Measurements from ENCODE around the gene IRF3.

GRCh38 chr19:49616532-49616931 is 49.1 kb downstream of the IRF3 start:
- TF ChIP-seq CTCF (conservative IDR thresholded peaks at IDR 0.05) (no peak), EZH2 (IDR thresholded peaks at IDR 0.05; ENCODE audit: low read depth) (no peak)
